ENCODE data around the gene CLEC20A.

DNA sequence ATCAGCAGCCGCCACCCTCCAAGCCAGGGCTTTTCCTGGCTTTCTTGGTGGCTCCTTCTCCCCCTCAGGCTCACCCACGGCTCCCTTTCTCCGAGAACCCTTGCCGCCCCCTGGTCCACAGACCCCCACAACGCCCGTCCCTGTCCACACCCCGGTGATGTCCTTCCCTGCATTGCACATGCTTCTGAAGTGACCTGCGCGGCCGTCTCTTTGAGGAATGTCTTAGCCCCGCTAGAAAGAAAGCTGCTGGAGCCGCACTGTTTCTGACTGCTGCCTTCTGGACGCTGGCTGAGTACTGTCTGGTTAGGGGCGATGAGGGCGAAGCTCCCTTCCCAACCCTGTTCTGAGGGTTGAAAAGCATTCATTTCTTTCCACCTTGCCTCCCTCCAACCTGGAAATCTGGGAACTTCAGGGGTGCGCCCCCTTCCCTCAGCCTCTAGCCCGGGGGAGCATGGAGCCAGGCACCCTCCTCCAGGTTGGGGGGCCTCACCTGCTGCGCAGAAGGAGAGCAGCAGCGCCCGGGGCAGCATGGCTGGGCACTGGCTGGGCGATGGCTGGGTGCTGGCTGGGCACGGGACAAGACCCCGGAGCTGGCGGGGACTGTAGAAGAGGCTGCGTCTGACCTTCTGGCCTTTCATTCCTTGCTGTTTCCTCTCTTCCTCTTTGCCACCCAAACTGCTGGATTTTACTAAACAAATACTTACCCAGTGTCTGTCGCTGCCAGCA, at the start of gene CLEC20A:
- TF ChIP-seq, protein P1, sequence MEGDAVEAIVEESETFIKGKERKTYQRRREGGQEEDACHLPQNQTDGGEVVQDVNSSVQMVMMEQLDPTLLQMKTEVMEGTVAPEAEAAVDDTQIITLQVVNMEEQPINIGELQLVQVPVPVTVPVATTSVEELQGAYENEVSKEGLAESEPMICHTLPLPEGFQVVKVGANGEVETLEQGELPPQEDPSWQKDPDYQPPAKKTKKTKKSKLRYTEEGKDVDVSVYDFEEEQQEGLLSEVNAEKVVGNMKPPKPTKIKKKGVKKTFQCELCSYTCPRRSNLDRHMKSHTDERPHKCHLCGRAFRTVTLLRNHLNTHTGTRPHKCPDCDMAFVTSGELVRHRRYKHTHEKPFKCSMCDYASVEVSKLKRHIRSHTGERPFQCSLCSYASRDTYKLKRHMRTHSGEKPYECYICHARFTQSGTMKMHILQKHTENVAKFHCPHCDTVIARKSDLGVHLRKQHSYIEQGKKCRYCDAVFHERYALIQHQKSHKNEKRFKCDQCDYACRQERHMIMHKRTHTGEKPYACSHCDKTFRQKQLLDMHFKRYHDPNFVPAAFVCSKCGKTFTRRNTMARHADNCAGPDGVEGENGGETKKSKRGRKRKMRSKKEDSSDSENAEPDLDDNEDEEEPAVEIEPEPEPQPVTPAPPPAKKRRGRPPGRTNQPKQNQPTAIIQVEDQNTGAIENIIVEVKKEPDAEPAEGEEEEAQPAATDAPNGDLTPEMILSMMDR (tag by site-specific recombination; IDR thresholded peaks at IDR 0.05): no peak
- TF ChIP-seq REPIN1 (tag by site-specific recombination; IDR thresholded peaks at IDR 0.05; ENCODE audit: low read depth) (no peak), OSR2 (tag by site-specific recombination; IDR thresholded peaks at IDR 0.05) (no peak), ZFP37 (tag by site-specific recombination; IDR thresholded peaks at IDR 0.05) (no peak), PATZ1 (tag by site-specific recombination; IDR thresholded peaks at IDR 0.05) (no peak), ZFP41 (tag by site-specific recombination; IDR thresholded peaks at IDR 0.05; ENCODE audit: borderline replicate concordance) (no peak), ZNF623 (tag by site-specific recombination; IDR thresholded peaks at IDR 0.05) (no peak), ZNF426 (tag by site-specific recombination; IDR thresholded peaks at IDR 0.05) (no peak), ZBTB17 (tag by site-specific recombination; IDR thresholded peaks at IDR 0.05) (no peak)
- TF ChIP-seq, protein P2, sequence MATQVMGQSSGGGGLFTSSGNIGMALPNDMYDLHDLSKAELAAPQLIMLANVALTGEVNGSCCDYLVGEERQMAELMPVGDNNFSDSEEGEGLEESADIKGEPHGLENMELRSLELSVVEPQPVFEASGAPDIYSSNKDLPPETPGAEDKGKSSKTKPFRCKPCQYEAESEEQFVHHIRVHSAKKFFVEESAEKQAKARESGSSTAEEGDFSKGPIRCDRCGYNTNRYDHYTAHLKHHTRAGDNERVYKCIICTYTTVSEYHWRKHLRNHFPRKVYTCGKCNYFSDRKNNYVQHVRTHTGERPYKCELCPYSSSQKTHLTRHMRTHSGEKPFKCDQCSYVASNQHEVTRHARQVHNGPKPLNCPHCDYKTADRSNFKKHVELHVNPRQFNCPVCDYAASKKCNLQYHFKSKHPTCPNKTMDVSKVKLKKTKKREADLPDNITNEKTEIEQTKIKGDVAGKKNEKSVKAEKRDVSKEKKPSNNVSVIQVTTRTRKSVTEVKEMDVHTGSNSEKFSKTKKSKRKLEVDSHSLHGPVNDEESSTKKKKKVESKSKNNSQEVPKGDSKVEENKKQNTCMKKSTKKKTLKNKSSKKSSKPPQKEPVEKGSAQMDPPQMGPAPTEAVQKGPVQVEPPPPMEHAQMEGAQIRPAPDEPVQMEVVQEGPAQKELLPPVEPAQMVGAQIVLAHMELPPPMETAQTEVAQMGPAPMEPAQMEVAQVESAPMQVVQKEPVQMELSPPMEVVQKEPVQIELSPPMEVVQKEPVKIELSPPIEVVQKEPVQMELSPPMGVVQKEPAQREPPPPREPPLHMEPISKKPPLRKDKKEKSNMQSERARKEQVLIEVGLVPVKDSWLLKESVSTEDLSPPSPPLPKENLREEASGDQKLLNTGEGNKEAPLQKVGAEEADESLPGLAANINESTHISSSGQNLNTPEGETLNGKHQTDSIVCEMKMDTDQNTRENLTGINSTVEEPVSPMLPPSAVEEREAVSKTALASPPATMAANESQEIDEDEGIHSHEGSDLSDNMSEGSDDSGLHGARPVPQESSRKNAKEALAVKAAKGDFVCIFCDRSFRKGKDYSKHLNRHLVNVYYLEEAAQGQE (tag by site-specific recombination; IDR thresholded peaks at IDR 0.05): no peak
- TF ChIP-seq, protein P3, sequence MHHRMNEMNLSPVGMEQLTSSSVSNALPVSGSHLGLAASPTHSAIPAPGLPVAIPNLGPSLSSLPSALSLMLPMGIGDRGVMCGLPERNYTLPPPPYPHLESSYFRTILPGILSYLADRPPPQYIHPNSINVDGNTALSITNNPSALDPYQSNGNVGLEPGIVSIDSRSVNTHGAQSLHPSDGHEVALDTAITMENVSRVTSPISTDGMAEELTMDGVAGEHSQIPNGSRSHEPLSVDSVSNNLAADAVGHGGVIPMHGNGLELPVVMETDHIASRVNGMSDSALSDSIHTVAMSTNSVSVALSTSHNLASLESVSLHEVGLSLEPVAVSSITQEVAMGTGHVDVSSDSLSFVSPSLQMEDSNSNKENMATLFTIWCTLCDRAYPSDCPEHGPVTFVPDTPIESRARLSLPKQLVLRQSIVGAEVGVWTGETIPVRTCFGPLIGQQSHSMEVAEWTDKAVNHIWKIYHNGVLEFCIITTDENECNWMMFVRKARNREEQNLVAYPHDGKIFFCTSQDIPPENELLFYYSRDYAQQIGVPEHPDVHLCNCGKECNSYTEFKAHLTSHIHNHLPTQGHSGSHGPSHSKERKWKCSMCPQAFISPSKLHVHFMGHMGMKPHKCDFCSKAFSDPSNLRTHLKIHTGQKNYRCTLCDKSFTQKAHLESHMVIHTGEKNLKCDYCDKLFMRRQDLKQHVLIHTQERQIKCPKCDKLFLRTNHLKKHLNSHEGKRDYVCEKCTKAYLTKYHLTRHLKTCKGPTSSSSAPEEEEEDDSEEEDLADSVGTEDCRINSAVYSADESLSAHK (tag by site-specific recombination; IDR thresholded peaks at IDR 0.05): no peak
- TF ChIP-seq, protein P4, sequence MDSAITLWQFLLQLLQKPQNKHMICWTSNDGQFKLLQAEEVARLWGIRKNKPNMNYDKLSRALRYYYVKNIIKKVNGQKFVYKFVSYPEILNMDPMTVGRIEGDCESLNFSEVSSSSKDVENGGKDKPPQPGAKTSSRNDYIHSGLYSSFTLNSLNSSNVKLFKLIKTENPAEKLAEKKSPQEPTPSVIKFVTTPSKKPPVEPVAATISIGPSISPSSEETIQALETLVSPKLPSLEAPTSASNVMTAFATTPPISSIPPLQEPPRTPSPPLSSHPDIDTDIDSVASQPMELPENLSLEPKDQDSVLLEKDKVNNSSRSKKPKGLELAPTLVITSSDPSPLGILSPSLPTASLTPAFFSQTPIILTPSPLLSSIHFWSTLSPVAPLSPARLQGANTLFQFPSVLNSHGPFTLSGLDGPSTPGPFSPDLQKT (IDR thresholded peaks at IDR 0.05; ENCODE audit: borderline replicate concordance, low read depth, low read length): no peak
